ENCODE results near the gene CHCHD3. TPM values are rescaled to one million over a fixed set of nuclear protein-coding genes. Genes with fewer than 3 reads are reported as not detected.

Gene CHCHD3
- total RNA-seq, 4 donors from 2014 or later, result 66.0 to 79.1 (median 70.0) TPM

GRCh38 chr7:133061357-133061756, 20.5 kb downstream of the CHCHD3 start:
- Histone ChIP-seq H3K27ac (no peak overlapping the region), H3K36me3 (no peaks in the 10 kb centered on the region), H3K4me3 (replicated peaks in 1 of 3) (no peak overlapping the region), H3K4me1 (peaks cover 10 to 13% of the 10 kb centered on the region in 2 donors), H3K9me3 (no peaks in the 10 kb centered on the region), H3K27me3 (no peaks in the 10 kb centered on the region)
- 90 to 97% methylated on average over 2 of the region's 2 CpGs for WGBS, 2 donors
- no peak for TF ChIP-seq POLR2A (IDR thresholded peaks at IDR 0.05)
- TF ChIP-seq CTCF (IDR thresholded peaks at IDR 0.05), result no peak
- intact Hi-C loops (cut with DNase I), result no loop called here
- no peak for DNase-seq

- H3K9me3 ChIP-seq, result no peaks in the 10 kb centered on the region
- no peaks in the 10 kb centered on the region for H3K27me3 ChIP-seq
- H3K4me1 ChIP-seq, result peaks cover 9 to 14% of the 10 kb centered on the region in 2 donors
- H3K27ac ChIP-seq, result no peak overlapping the region
- DNase-seq, result no peak
- H3K36me3 ChIP-seq, result no peaks in the 10 kb centered on the region
- no peak for TF ChIP-seq CTCF (IDR thresholded peaks at IDR 0.05)
- TF ChIP-seq POLR2A (IDR thresholded peaks at IDR 0.05), result no peak
- no peak overlapping the region for H3K4me3 ChIP-seq (replicated peaks in 1 of 3)
- WGBS, 2 donors, result 85 to 87% methylated on average over 6 of the region's 6 CpGs
- intact Hi-C loops (cut with DNase I), result no loop called here
Observed at GRCh38 chr7:133060004-133060403, 21.9 kb downstream of the CHCHD3 start.

GRCh38 chr7:133059263-133059662, 22.6 kb downstream of the CHCHD3 start:
- Histone ChIP-seq H3K36me3 (no peaks in the 10 kb centered on the region), H3K9me3 (no peaks in the 10 kb centered on the region), H3K27ac (no peak overlapping the region), H3K27me3 (no peaks in the 10 kb centered on the region), H3K4me1 (peaks cover 2 to 12% of the 10 kb centered on the region in 2 donors), H3K4me3 (replicated peaks in 1 of 3) (no peak overlapping the region)
- no peak for DNase-seq
- TF ChIP-seq CTCF (IDR thresholded peaks at IDR 0.05), result no peak
- TF ChIP-seq POLR2A (IDR thresholded peaks at IDR 0.05), result no peak
- WGBS, 2 donors, result 89 to 96% methylated on average over 6 of the region's 6 CpGs
- intact Hi-C loops (cut with DNase I), result no loop called here

GRCh38 chr7:133056370-133057238, 25.3 kb downstream of the CHCHD3 start:
- Histone ChIP-seq H3K4me3 (replicated peaks in 1 of 3) (no peak overlapping the region), H3K27me3 (no peaks in the 10 kb centered on the region), H3K9me3 (no peaks in the 10 kb centered on the region), H3K4me1 (peaks cover 10 to 18% of the 10 kb centered on the region in 2 donors), H3K27ac (no peak overlapping the region), H3K36me3 (no peaks in the 10 kb centered on the region)
- no peak for DNase-seq
- TF ChIP-seq POLR2A (IDR thresholded peaks at IDR 0.05), result no peak
- TF ChIP-seq CTCF (IDR thresholded peaks at IDR 0.05), result no peak
- WGBS, 2 donors, result 92% methylated on average over 4 of the region's 4 CpGs
- intact Hi-C loops (cut with DNase I), result no loop called here

GRCh38 chr7:133054162-133054840, 27.6 kb downstream of the CHCHD3 start:
- no peak for DNase-seq
- Histone ChIP-seq H3K9me3 (no peaks in the 10 kb centered on the region), H3K27ac (no peak overlapping the region), H3K4me1 (peaks cover 20 to 27% of the 10 kb centered on the region in 2 donors), H3K36me3 (no peaks in the 10 kb centered on the region), H3K4me3 (replicated peaks in 1 of 3) (no peak overlapping the region), H3K27me3 (no peaks in the 10 kb centered on the region)
- intact Hi-C loops (cut with DNase I), result no loop called here
- WGBS, 2 donors, result 62 to 72% methylated on average over 2 of the region's 2 CpGs
- TF ChIP-seq CTCF (IDR thresholded peaks at IDR 0.05), result no peak

Data from thyroid gland (tissue), 4 donors.